ENCODE data around the gene SLC25A47.
A peak's percentile ranks its signal among the peaks of the same experiment; 100 is the strongest.
"Not testable (repeated sequence)": the region's sequence is repeated elsewhere in the genome, so short reads cannot be mapped to it uniquely, and the experiment has no call there.

The SLC25A47 gene

GRCh38 chr14:100342826-100343225 is 19.7 kb downstream of the SLC25A47 start:
- FAIRE-seq; DNase-seq (ENCODE audit: insufficient read length, low spot score): not testable (repeated sequence)

- not testable (repeated sequence) for FAIRE-seq
Observed at GRCh38 chr14:100344657-100345056, 21.5 kb downstream of the SLC25A47 start.

GRCh38 chr14:100345711-100346110 is 22.6 kb downstream of the SLC25A47 start:
- DNase-seq (ENCODE audit: insufficient read length, low spot score) = no peak
- FAIRE-seq = no peak

More at GRCh38 chr14:100344657-100345056, 21.5 kb downstream of the SLC25A47 start:
- not testable (repeated sequence) for DNase-seq (ENCODE audit: insufficient read length, low spot score)

GRCh38 chr14:100346306-100347091 is 23.4 kb downstream of the SLC25A47 start:
- no peak for DNase-seq (ENCODE audit: insufficient read length, low spot score)
- FAIRE-seq = no peak

- DNase-seq (ENCODE audit: insufficient read length, low spot score) (no peak), FAIRE-seq (no peak)
Observed at GRCh38 chr14:100348253-100348729, 25.2 kb downstream of the SLC25A47 start.

- DNase-seq (ENCODE audit: insufficient read length, low spot score) (no peak), FAIRE-seq (no peak)
Observed at GRCh38 chr14:100348784-100349685, 25.9 kb downstream of the SLC25A47 start.

- no peak for DNase-seq (ENCODE audit: insufficient read length, low spot score)
- FAIRE-seq = no peak
Observed at GRCh38 chr14:100350276-100350926, 27.3 kb downstream of the SLC25A47 start.

- peak; percentile 20 for FAIRE-seq
Observed at GRCh38 chr14:100350986-100351385, 27.8 kb downstream of the SLC25A47 start.

GRCh38 chr14:100358396-100358795 is 35.3 kb downstream of the SLC25A47 start:
- no peak for FAIRE-seq
- DNase-seq (ENCODE audit: insufficient read length, low spot score) = no peak

More at GRCh38 chr14:100350986-100351385, 27.8 kb downstream of the SLC25A47 start:
- DNase-seq (ENCODE audit: insufficient read length, low spot score) = no peak

- DNase-seq (ENCODE audit: insufficient read length, low spot score) = no peak
- no peak for FAIRE-seq
Observed at GRCh38 chr14:100359111-100359510, 36.0 kb downstream of the SLC25A47 start.

- FAIRE-seq = no peak
Observed at GRCh38 chr14:100359881-100360280, 36.7 kb downstream of the SLC25A47 start.

GRCh38 chr14:100361626-100362025 is 38.5 kb downstream of the SLC25A47 start:
- DNase-seq (ENCODE audit: insufficient read length, low spot score) = no peak
- no peak for FAIRE-seq

More at GRCh38 chr14:100359881-100360280, 36.7 kb downstream of the SLC25A47 start:
- no peak for DNase-seq (ENCODE audit: insufficient read length, low spot score)

- FAIRE-seq = no peak
- no peak for DNase-seq (ENCODE audit: insufficient read length, low spot score)
Observed at GRCh38 chr14:100362311-100362927, 39.3 kb downstream of the SLC25A47 start.

- FAIRE-seq (no peak), DNase-seq (ENCODE audit: insufficient read length, low spot score) (no peak)
Observed at GRCh38 chr14:100363053-100363452, 39.9 kb downstream of the SLC25A47 start.

GRCh38 chr14:100364403-100364802 is 41.3 kb downstream of the SLC25A47 start:
- DNase-seq (ENCODE audit: insufficient read length, low spot score) (no peak), FAIRE-seq (no peak)

- no peak for FAIRE-seq
- no peak for DNase-seq (ENCODE audit: insufficient read length, low spot score)
Observed at GRCh38 chr14:100365741-100366140, 42.6 kb downstream of the SLC25A47 start.

- DNase-seq (ENCODE audit: insufficient read length, low spot score) = no peak
- FAIRE-seq = no peak
Observed at GRCh38 chr14:100369019-100369418, 45.9 kb downstream of the SLC25A47 start.

GRCh38 chr14:100370003-100370402 is 46.9 kb downstream of the SLC25A47 start:
- DNase-seq (ENCODE audit: insufficient read length, low spot score) = no peak

GRCh38 chr14:100371773-100372172 is 48.6 kb downstream of the SLC25A47 start:
- DNase-seq (ENCODE audit: insufficient read length, low spot score) = no peak
- no peak for FAIRE-seq

More at GRCh38 chr14:100370003-100370402, 46.9 kb downstream of the SLC25A47 start:
- FAIRE-seq = no peak

GRCh38 chr14:100372357-100373048 is 49.4 kb downstream of the SLC25A47 start:
- DNase-seq (ENCODE audit: insufficient read length, low spot score) = no peak

More at GRCh38 chr14:100372357-100373048, 49.4 kb downstream of the SLC25A47 start:
- FAIRE-seq = no peak

Measured in HTR-8/SVneo (cell line).